Central memory CD4-positive, alpha-beta T cell (primary cell): ENCODE measurements around the gene NPPC.
"Not testable (repeated sequence)": the region's sequence is repeated elsewhere in the genome, so short reads cannot be mapped to it uniquely, and the experiment has no call there.

Experiments
- DNase-seq: peaks from one replicate; pipeline ENCODE4 v3.0.0; 2022

NPPC gene

GRCh38 chr2:231884438-231885140 is 41.6 kb downstream of the NPPC start:
- DNase-seq, result no peak

GRCh38 chr2:231883468-231883881 is 42.7 kb downstream of the NPPC start:
- DNase-seq, result no peak

GRCh38 chr2:231882646-231883045 is 43.5 kb downstream of the NPPC start:
- no peak for DNase-seq

GRCh38 chr2:231880371-231880770 is 45.8 kb downstream of the NPPC start:
- DNase-seq, result not testable (repeated sequence)

- no peak for DNase-seq
Measured at GRCh38 chr2:231879216-231879615, 47.0 kb downstream of the NPPC start.

GRCh38 chr2:231877533-231878456 is 48.4 kb downstream of the NPPC start:
- no peak for DNase-seq

GRCh38 chr2:231874944-231875343 is 51.3 kb downstream of the NPPC start:
- DNase-seq, result no peak
